T-cell (primary cell): ENCODE measurements around the gene RFTN1. TPM values are rescaled to one million over a fixed set of nuclear protein-coding genes. Genes with fewer than 3 reads are reported as not detected.

Experiments
- ATAC-seq, 4 experiments: fragments of 200-7000 bp in 3 of 4; fragments of 150-1000 bp in 1 of 4; cut with Tn5 transposase; replicated peaks in 1 of 4; 1 replicate in 3 of 4; 2 replicates in 1 of 4; pipeline ENCODE4 v1.10.0; 2021; ENCODE audit warnings: moderate library complexity in 3 of 4, mild to moderate bottlenecking in 2 of 4, moderate number of reproducible peaks in 1 of 4
- CTCF ChIA-PET, 2 donors: fragments of 300-600 bp; sonication (Branson Sonifier 250); formaldehyde crosslinking; loops; one replicate each; lab custom pipeline; 2022; ENCODE audit warnings: antibody characterized with exemption in 2 of 2; lab: Charles Lee
- POLR2A ChIA-PET, 2 donors: fragments of 300-600 bp; sonication (Branson Sonifier 250); formaldehyde crosslinking; loops; one replicate each; lab custom pipeline; 2022; ENCODE audit warnings: antibody characterized with exemption in 2 of 2; lab: Charles Lee
- DNase-seq, 35 experiments: peaks; one replicate each; pipeline versions ENCODE4 v3.0.0 to v3.0.0-alpha.2; 2013 to 2023
- H3K27ac ChIP-seq: one replicate; pipeline ENCODE4 v1.5.1; 2013; ENCODE audit warnings: low read length
- H3K27me3 ChIP-seq, 2 experiments: replicated peaks in 1 of 2; 1 replicate in 1 of 2; 2 replicates in 1 of 2; pipeline versions ENCODE4 v1.6.1 to v1.7.0; 2013; ENCODE audit warnings: low read length in 1 of 2, mixed read lengths in 1 of 2; ENCODE audit not compliant: control insufficient read depth in 2 of 2, insufficient read depth in 2 of 2; ENCODE audit errors: extremely low read depth in 1 of 2
- H3K36me3 ChIP-seq, 2 donors: 1 replicate in 1 of 2; 2 replicates in 1 of 2; pipeline versions ENCODE4 v1.6.1 to v1.7.0; 2013; ENCODE audit warnings: low read length in 1 of 2; ENCODE audit not compliant: control insufficient read depth in 2 of 2, insufficient read depth in 1 of 2; ENCODE audit errors: extremely low read depth in 1 of 2
- H3K4me1 ChIP-seq, 2 experiments: 1 replicate in 1 of 2; 2 replicates in 1 of 2; pipeline versions ENCODE4 v1.6.1 to v1.7.0; 2013; ENCODE audit warnings: low read length in 2 of 2, mixed read lengths in 1 of 2; ENCODE audit not compliant: insufficient read depth in 2 of 2, control insufficient read depth in 1 of 2; ENCODE audit errors: extremely low read depth in 1 of 2
- H3K4me3 ChIP-seq, 2 donors: 1 replicate in 1 of 2; 2 replicates in 1 of 2; pipeline versions ENCODE4 v1.5.1 to v1.7.0; 2013; ENCODE audit warnings: mild to moderate bottlenecking in 2 of 2, low read length in 1 of 2, moderate library complexity in 1 of 2; ENCODE audit not compliant: control insufficient read depth in 1 of 2; ENCODE audit errors: extremely low read depth in 1 of 2
- H3K9me3 ChIP-seq: 2 replicates; pipeline ENCODE4 v1.7.0; 2013
- H3K27ac Mint-ChIP-seq, 2 donors: one replicate each; pipeline ENCODE4 v1.8.0; 2020 to 2021; ENCODE audit warnings: mild to moderate bottlenecking in 2 of 2, mixed read lengths in 2 of 2
- H3K27me3 Mint-ChIP-seq, 2 donors: one replicate each; pipeline ENCODE4 v1.8.0; 2021 to 2022; ENCODE audit warnings: mixed read lengths in 2 of 2
- H3K36me3 Mint-ChIP-seq: one replicate; pipeline ENCODE4 v1.8.0; 2021; ENCODE audit warnings: mixed read lengths
- H3K4me1 Mint-ChIP-seq, 3 donors: one replicate each; pipeline ENCODE4 v1.8.0; 2020 to 2022; ENCODE audit warnings: mixed read lengths in 3 of 3, mild to moderate bottlenecking in 1 of 3
- H3K4me3 Mint-ChIP-seq, 3 donors: one replicate each; pipeline ENCODE4 v1.8.0; 2020 to 2022; ENCODE audit warnings: mild to moderate bottlenecking in 3 of 3, mixed read lengths in 3 of 3, moderate library complexity in 3 of 3
- H3K9me3 Mint-ChIP-seq, 3 donors: one replicate each; pipeline ENCODE4 v1.8.0; 2020 to 2022; ENCODE audit warnings: mixed read lengths in 3 of 3
- WGBS: methylation state at CpG from one replicate; pipeline ENCODE4 v1.1.5; 2013; ENCODE audit warnings: missing lambda C conversion rate; ENCODE audit not compliant: insufficient coverage; 5-methylcytosine and 5-hydroxymethylcytosine counted together
- total RNA-seq, 35 experiments: library from RNA in 6 of 35; stranded (reverse) in 6 of 35; fragments of 120-200 nt in 1 of 35; gene quantifications; one replicate each; pipeline versions ENCODE4 v1.2.1 to v1.2.4 and lab custom pipeline; 2013 to 2026

RFTN1 gene
- total RNA-seq, 5 donors from 2014 or later (not counting 1 experiment from before 2014, with no cell fraction given), result 55.5 to 73.4 (median 70.7) TPM

- ChIA-PET CTCF (interaction anchor here in 1 of 2 donors (1.5 kb wide), 1 partner anchor 14 kb away, joined by 3 read pairs; no protein-coding TSS in a partner anchor), POLR2A (interaction anchor here (0.5 to 1.6 kb wide), 3 partner anchors 13 to 32 kb away, joined by 3 to 7 read pairs (median 5); no protein-coding TSS in a partner anchor)
- H3K9me3 Mint-ChIP-seq, result no peaks in the 10 kb centered on the region
Measured at GRCh38 chr3:16509721-16510619, 3.5 kb downstream of the RFTN1 start.

GRCh38 chr3:16508591-16508995 lies 4.9 kb downstream of the RFTN1 start:
- H3K36me3 Mint-ChIP-seq, result peaks cover 26% of the 10 kb centered on the region
- ChIA-PET POLR2A (interaction anchor here (0.6 to 1.3 kb wide), 5 partner anchors 12 to 711 kb away, joined by 3 to 5 read pairs (median 4); partner anchors contain the start of gene ANKRD28 (in 1 of the 2)), CTCF (interaction anchor here in 1 of 2 donors (0.9 kb wide), 1 partner anchor 14 kb away, joined by 3 read pairs; no protein-coding TSS in a partner anchor)
- H3K27ac ChIP-seq, result no peak overlapping the region
- no peak for ATAC-seq
- H3K4me3 ChIP-seq, result no peak overlapping the region
- no peaks in the 10 kb centered on the region for H3K9me3 Mint-ChIP-seq
- H3K27me3 ChIP-seq, result no peaks in the 10 kb centered on the region
- peak in 3 of 35 experiments; percentile 18 to 31 (median 20) for DNase-seq
- peaks cover 29 to 51% of the 10 kb centered on the region in 2 experiments for H3K4me1 ChIP-seq
- peaks cover 77 to 81% (median 78%) of the 10 kb centered on the region in 3 donors for H3K4me1 Mint-ChIP-seq
- H3K4me3 Mint-ChIP-seq, result peak overlapping the region in 2 of 3 donors; percentile 4 to 47
- H3K9me3 ChIP-seq, result no peaks in the 10 kb centered on the region
- no CpG with 5 or more reads among the region's 6 CpGs for WGBS
- no peaks in the 10 kb centered on the region for H3K27me3 Mint-ChIP-seq
- H3K27ac Mint-ChIP-seq, result peak overlapping the region; percentile 66 to 77
- H3K36me3 ChIP-seq, result peaks cover 0 to 12% of the 10 kb centered on the region in 2 donors

More at GRCh38 chr3:16509721-16510619, 3.5 kb downstream of the RFTN1 start:
- Histone ChIP-seq H3K9me3 (no peaks in the 10 kb centered on the region), H3K27ac (peak overlapping the region; percentile 88), H3K36me3 (peaks cover 0 to 6% of the 10 kb centered on the region in 2 donors), H3K4me3 (no peak overlapping the region), H3K27me3 (no peaks in the 10 kb centered on the region), H3K4me1 (peaks cover 38 to 61% of the 10 kb centered on the region in 2 experiments)
- peak overlapping the region; percentile 32 to 97 (median 40) for H3K4me3 Mint-ChIP-seq
- peaks cover 78 to 81% (median 79%) of the 10 kb centered on the region in 3 donors for H3K4me1 Mint-ChIP-seq
- ATAC-seq, result no peak
- H3K27me3 Mint-ChIP-seq, result no peaks in the 10 kb centered on the region
- H3K27ac Mint-ChIP-seq, result peak overlapping the region; percentile 89 to 94
- H3K36me3 Mint-ChIP-seq, result peaks cover 17% of the 10 kb centered on the region
- DNase-seq, result peak in 1 of 35 experiments; percentile 13
- WGBS, result 39% methylated on average over 6 of the region's 10 CpGs

DNA sequence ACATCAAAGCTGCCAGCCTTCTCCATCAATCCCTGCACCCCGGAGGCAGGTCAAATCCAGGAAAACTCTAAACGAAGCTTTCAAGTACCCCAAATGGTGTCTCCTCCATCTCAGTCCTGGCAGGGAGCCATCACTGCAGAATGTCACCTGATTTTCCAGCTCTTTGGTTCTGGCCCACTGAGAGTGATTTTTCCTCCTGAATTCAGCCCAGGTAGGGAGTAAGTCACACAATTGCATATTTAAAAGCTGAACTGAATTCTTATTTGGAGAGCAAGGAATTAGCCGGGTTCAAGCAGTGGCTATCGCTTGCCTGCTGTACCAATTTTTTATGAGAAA lies 5.3 kb downstream of the RFTN1 start:
- Histone ChIP-seq H3K27me3 (no peaks in the 10 kb centered on the region), H3K36me3 (peaks cover 0 to 12% of the 10 kb centered on the region in 2 donors), H3K27ac (no peak overlapping the region), H3K4me3 (no peak overlapping the region), H3K9me3 (no peaks in the 10 kb centered on the region), H3K4me1 (peaks cover 29 to 51% of the 10 kb centered on the region in 2 experiments)
- ChIA-PET POLR2A (interaction anchor here (0.8 to 1.3 kb wide), 3 partner anchors 12 to 711 kb away, joined by 4 to 5 read pairs (median 5); partner anchors contain the start of gene ANKRD28 (in 1 of the 2)), CTCF (interaction anchor here in 1 of 2 donors (0.9 kb wide), 1 partner anchor 14 kb away, joined by 3 read pairs; no protein-coding TSS in a partner anchor)
- WGBS, result 66% methylated on average over 2 of the region's 4 CpGs
- H3K4me3 Mint-ChIP-seq, result peak overlapping the region; percentile 4 to 47 (median 22)
- no peak for ATAC-seq
- peaks cover 81 to 84% (median 82%) of the 10 kb centered on the region in 3 donors for H3K4me1 Mint-ChIP-seq
- no peaks in the 10 kb centered on the region for H3K9me3 Mint-ChIP-seq
- H3K27me3 Mint-ChIP-seq, result no peaks in the 10 kb centered on the region
- H3K27ac Mint-ChIP-seq, result peak overlapping the region; percentile 66 to 77
- no peak for DNase-seq
- H3K36me3 Mint-ChIP-seq, result peaks cover 26% of the 10 kb centered on the region

GRCh38 chr3:16507578-16508242 lies 5.8 kb downstream of the RFTN1 start:
- peak overlapping the region; percentile 4 to 22 (median 22) for H3K4me3 Mint-ChIP-seq
- peaks cover 28% of the 10 kb centered on the region for H3K36me3 Mint-ChIP-seq
- Histone ChIP-seq H3K9me3 (no peaks in the 10 kb centered on the region), H3K27ac (no peak overlapping the region), H3K4me1 (peaks cover 29 to 53% of the 10 kb centered on the region in 2 experiments), H3K27me3 (no peaks in the 10 kb centered on the region), H3K4me3 (no peak overlapping the region), H3K36me3 (peaks cover 0 to 12% of the 10 kb centered on the region in 2 donors)
- peaks cover 84 to 89% (median 85%) of the 10 kb centered on the region in 3 donors for H3K4me1 Mint-ChIP-seq
- 78% methylated on average over 6 of the region's 8 CpGs for WGBS
- ChIA-PET POLR2A (interaction anchor here (0.6 to 1.1 kb wide), 3 partner anchors 27 to 710 kb away, joined by 4 to 5 read pairs (median 4); partner anchors contain the start of gene ANKRD28 (in 1 of the 2)), CTCF (interaction anchor here in 1 of 2 donors (0.6 kb wide), 1 partner anchor 164 kb away, joined by 3 read pairs; no protein-coding TSS in a partner anchor)
- no peaks in the 10 kb centered on the region for H3K9me3 Mint-ChIP-seq
- no peaks in the 10 kb centered on the region for H3K27me3 Mint-ChIP-seq
- no peak for ATAC-seq
- peak in 1 of 35 experiments; percentile 18 for DNase-seq
- H3K27ac Mint-ChIP-seq, result peak overlapping the region in 1 of 2 donors; percentile 66

DNA sequence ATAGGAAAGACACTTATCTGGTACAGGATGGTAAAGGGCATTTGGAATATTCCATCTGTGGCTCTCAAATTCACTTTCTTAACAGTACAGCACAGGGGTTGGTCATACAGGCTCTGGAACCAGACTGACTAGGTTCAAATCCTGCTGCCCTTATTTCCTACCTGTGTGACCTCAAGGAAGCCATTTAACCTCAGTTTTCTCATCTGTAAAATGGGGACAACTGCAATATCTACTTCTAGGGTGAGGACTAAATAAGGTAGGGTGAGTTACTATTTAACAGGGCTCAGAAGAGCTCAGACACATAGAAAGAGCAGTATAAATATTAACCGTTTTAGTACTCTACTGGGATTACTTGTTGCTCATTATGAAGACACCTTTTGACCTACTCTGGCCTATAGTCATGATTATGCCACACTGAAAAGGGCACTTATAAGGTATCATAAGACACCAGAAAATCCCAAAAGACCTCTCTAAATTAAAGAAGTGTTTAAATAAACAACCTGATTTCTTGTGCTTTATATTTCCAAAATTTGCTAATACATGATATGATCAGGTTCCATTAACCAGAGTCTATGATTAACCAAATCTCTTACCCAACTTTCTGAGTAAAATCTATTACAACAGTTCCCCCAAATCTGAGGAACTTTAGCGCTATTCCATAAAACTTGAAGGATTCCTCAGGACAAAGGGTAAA lies 6.5 kb downstream of the RFTN1 start:
- Histone ChIP-seq H3K27me3 (no peaks in the 10 kb centered on the region), H3K9me3 (no peaks in the 10 kb centered on the region), H3K27ac (no peak overlapping the region), H3K4me3 (no peak overlapping the region), H3K4me1 (peaks cover 27 to 47% of the 10 kb centered on the region in 2 experiments), H3K36me3 (peaks cover 0 to 15% of the 10 kb centered on the region in 2 donors)
- WGBS, result no CpG with 5 or more reads among the region's 2 CpGs
- ATAC-seq, result no peak
- POLR2A ChIA-PET, result interaction anchor here in 1 of 2 donors (0.8 kb wide), 1 partner anchor 30 kb away, joined by 3 read pairs; no protein-coding TSS in a partner anchor
- Mint-ChIP-seq H3K9me3 (no peaks in the 10 kb centered on the region), H3K4me3 (peak overlapping the region in 1 of 3 donors; percentile 4), H3K36me3 (peaks cover 31% of the 10 kb centered on the region), H3K27ac (peak overlapping the region in 1 of 2 donors; percentile 64), H3K4me1 (peaks cover 81 to 89% (median 81%) of the 10 kb centered on the region in 3 donors), H3K27me3 (no peaks in the 10 kb centered on the region)
- CTCF ChIA-PET, result interaction anchor here in 1 of 2 donors (0.6 kb wide), 2 partner anchors 163 to 189 kb away, joined by 3 read pairs; no protein-coding TSS in a partner anchor
- no peak for DNase-seq
